ENCODE measurements around the gene GP5.

Gene GP5

GRCh38 chr3:194399166-194399565 is at the start of gene GP5:
Gene GP5, minus strand, starts transcription at chr3:194399266. Its CDS starts 984 bp downstream, at chr3:194398282.
- DNase-seq: no peak

GRCh38 chr3:194447657-194448056 is 48.6 kb upstream of the GP5 start:
- no peak for DNase-seq

GRCh38 chr3:194447161-194447560 is 48.1 kb upstream of the GP5 start:
- no peak for DNase-seq

- DNase-seq: no peak
Measured at GRCh38 chr3:194446754-194447153, 47.7 kb upstream of the GP5 start.

- DNase-seq: no peak
Measured at GRCh38 chr3:194446172-194446571, 47.1 kb upstream of the GP5 start.

GRCh38 chr3:194443901-194444300 is 44.8 kb upstream of the GP5 start:
- DNase-seq: no peak

- no peak for DNase-seq
Measured at GRCh38 chr3:194440756-194441155, 41.7 kb upstream of the GP5 start.

- no peak for DNase-seq
Measured at GRCh38 chr3:194439881-194440550, 41.0 kb upstream of the GP5 start.

- no peak for DNase-seq
Measured at GRCh38 chr3:194434503-194434902, 35.4 kb upstream of the GP5 start.

GRCh38 chr3:194431554-194431953 is 32.5 kb upstream of the GP5 start:
- no peak for DNase-seq

- DNase-seq: peak; percentile 18
Measured at GRCh38 chr3:194425399-194425798, 26.3 kb upstream of the GP5 start.

- DNase-seq: no peak
Measured at GRCh38 chr3:194424953-194425352, 25.9 kb upstream of the GP5 start.

- no peak for DNase-seq
Measured at GRCh38 chr3:194424373-194424772, 25.3 kb upstream of the GP5 start.

GRCh38 chr3:194423317-194423716 is 24.3 kb upstream of the GP5 start:
- no peak for DNase-seq

GRCh38 chr3:194422188-194422587 is 23.1 kb upstream of the GP5 start:
- peak; percentile 83 for DNase-seq

GRCh38 chr3:194418671-194419070 is 19.6 kb upstream of the GP5 start:
- no peak for DNase-seq

GRCh38 chr3:194407423-194407822 is 8.4 kb upstream of the GP5 start:
- peak; percentile 7 for DNase-seq

- DNase-seq: no peak
Measured at GRCh38 chr3:194405766-194406165, 6.7 kb upstream of the GP5 start.

GRCh38 chr3:194404365-194405140 is 5.5 kb upstream of the GP5 start:
- DNase-seq: peak; percentile 45

GRCh38 chr3:194401868-194402329 is 2.8 kb upstream of the GP5 start:
- no peak for DNase-seq

- DNase-seq: no peak
Measured at GRCh38 chr3:194401346-194401745, 2.3 kb upstream of the GP5 start.

GRCh38 chr3:194399874-194400411 is 877 bp upstream of the GP5 start:
- no peak for DNase-seq

- no peak for DNase-seq
Measured at GRCh38 chr3:194397757-194398312, 1.2 kb downstream of the GP5 start.
